ELR (cell line): ENCODE measurements around the gene TMEM51.

Experiments
- DNase-seq: peaks from one replicate; pipeline ENCODE4 v3.0.0-alpha.2; 2015; ENCODE audit warnings: low read depth

TMEM51 gene

GRCh38 chr1:15218287-15219279 lies 65.0 kb downstream of the TMEM51 start:
- DNase-seq, result peak; percentile 55

GRCh38 chr1:15219280-15220023 lies 65.9 kb downstream of the TMEM51 start:
- DNase-seq, result no peak

GRCh38 chr1:15220024-15220392 lies 66.5 kb downstream of the TMEM51 start:
- no peak for DNase-seq

- DNase-seq, result peak; percentile 20
Observed at GRCh38 chr1:15220825-15221431, 67.4 kb downstream of the TMEM51 start.

- no peak for DNase-seq
Observed at GRCh38 chr1:15222653-15223303, 69.2 kb downstream of the TMEM51 start.

GRCh38 chr1:15224259-15224869 lies 70.8 kb downstream of the TMEM51 start:
- no peak for DNase-seq

GRCh38 chr1:15224974-15225373 lies 71.4 kb downstream of the TMEM51 start:
- DNase-seq, result no peak

- no peak for DNase-seq
Observed at GRCh38 chr1:15225461-15225860, 71.9 kb downstream of the TMEM51 start.

- DNase-seq, result no peak
Observed at GRCh38 chr1:15226388-15227255, 73.1 kb downstream of the TMEM51 start.

- DNase-seq, result no peak
Observed at GRCh38 chr1:15229707-15230131, 76.2 kb downstream of the TMEM51 start.

- DNase-seq, result no peak
Observed at GRCh38 chr1:15231714-15232201, 78.2 kb downstream of the TMEM51 start.

- DNase-seq, result no peak
Observed at GRCh38 chr1:15233689-15234088, 80.1 kb downstream of the TMEM51 start.

GRCh38 chr1:15236321-15236721 lies 82.8 kb downstream of the TMEM51 start:
- peak; percentile 25 for DNase-seq

GRCh38 chr1:15236746-15237145 lies 83.2 kb downstream of the TMEM51 start:
- no peak for DNase-seq

GRCh38 chr1:15238789-15239188 lies 85.2 kb downstream of the TMEM51 start:
- no peak for DNase-seq

- DNase-seq, result no peak
Observed at GRCh38 chr1:15242766-15243165, 89.2 kb downstream of the TMEM51 start.

- DNase-seq, result no peak
Observed at GRCh38 chr1:15243275-15244043, 89.9 kb downstream of the TMEM51 start.

GRCh38 chr1:15244813-15245212 lies 91.3 kb downstream of the TMEM51 start:
- no peak for DNase-seq

GRCh38 chr1:15245593-15246360 lies 92.2 kb downstream of the TMEM51 start:
- peak; percentile 6 for DNase-seq
